Uterus (tissue), 4 donors: ENCODE measurements around the gene PSG3. TPM values are rescaled to one million over a fixed set of nuclear protein-coding genes. Genes with fewer than 3 reads are reported as not detected.

Experiments used
- total RNA-seq, 4 donors: library from RNA; depleted of rRNA in 3 of 4; stranded (reverse); fragments of >200 nt in 3 of 4; gene quantifications; one replicate each; pipeline versions ENCODE4 v1.1.0 to v1.2.4, GENCODE V29; 2014 to 2023
- donor health status: DM: yes; HTN: yes; CAD: no.

PSG3 gene
- total RNA-seq, 4 donors from 2014 or later = not detected

Other genes with a start within 250 kb of the PSG3 start
- 10 to 100 TPM in 2 of 4 donors, under 1 TPM in 2; 0.51 to 24.7 (median 6.5) TPM for gene CEACAM1, start 212.0 kb downstream of the PSG3 start, total RNA-seq
- under 1 TPM in 2 of 4 donors, not detected in 2; 0.14 to 0.51 TPM for gene CEACAM8, start 145.6 kb downstream of the PSG3 start, total RNA-seq
- not detected for gene PSG8, start 25.2 kb upstream of the PSG3 start, total RNA-seq
- gene PSG1, start 139.2 kb upstream of the PSG3 start, total RNA-seq = not detected
- gene PSG6, start 177.4 kb upstream of the PSG3 start, total RNA-seq = not detected
- gene PSG7, start 196.7 kb upstream of the PSG3 start, total RNA-seq = not detected